K562 (cell line): ENCODE results near the gene DNAJC30. TPM values are rescaled to one million over a fixed set of nuclear protein-coding genes. Genes with fewer than 3 reads are reported as not detected.
A peak's percentile ranks its signal among the peaks of the same experiment; 100 is the strongest.

ENCODE experiments used
- ATAC-seq: fragments of 200-7000 bp; cut with Tn5 transposase; 3 replicates; pipeline ENCODE4 v1.9.1; 2020; ENCODE audit warnings: moderate library complexity
- BruUV-seq: library from RNA; stranded (reverse); fragments of 400-500 nt; replicated peaks from 2 replicates; lab custom pipeline; 2021; lab: Mats Ljungman, UMichigan
- CTCF ChIA-PET: fragments of 300-600 bp; formaldehyde crosslinking; extraction: SDS; loops from one replicate; lab custom pipeline; 2021; ENCODE audit warnings: low intra/inter-chr PET ratio; lab: Yijun Ruan, JAX
- POLR2A ChIA-PET: fragments of 300-600, 350-650 bp; sonication (Branson Sonifier 250); formaldehyde crosslinking; extraction: SDS; loops from one replicate; lab custom pipeline; 2021; ENCODE audit warnings: antibody characterized with exemption, inconsistent platforms; lab: Yijun Ruan, JAX
- DNase-seq, 4 experiments: peaks; one replicate each; pipeline versions ENCODE4 v3.0.0 to v3.0.0-alpha.2; 2011 to 2018; ENCODE audit warnings: low spot score in 3 of 4, mixed read lengths in 3 of 4; ENCODE audit errors: extremely low read depth in 1 of 4
- FAIRE-seq: peaks from 2 replicates; lab custom pipeline; 2011; peaks lifted over from hg19 to GRCh38; lab: Jason Lieb, UNC
- H2AFZ ChIP-seq: 2 replicates; pipeline ENCODE4 v1.6.0; 2011; ENCODE audit warnings: low read depth, low read length, control low read depth, inconsistent platforms
- H3K27ac ChIP-seq: fragments of 200-600 bp; 3 replicates; pipeline ENCODE4 v1.8.0; 2011; ENCODE audit warnings: low read depth, mild to moderate bottlenecking, control low read depth, inconsistent platforms, low read length, moderate library complexity, mixed read lengths; ENCODE audit errors: extremely low read depth
- H3K27me3 ChIP-seq, 2 experiments: fragments of 300-600 bp in 1 of 2; 2 replicates in 1 of 2; 3 replicates in 1 of 2; pipeline versions ENCODE4 v1.6.0 to v1.8.0; 2011; ENCODE audit warnings: inconsistent platforms in 2 of 2, low read length in 2 of 2, mild to moderate bottlenecking in 1 of 2, mixed read lengths in 1 of 2, moderate library complexity in 1 of 2; ENCODE audit not compliant: control insufficient read depth in 2 of 2, insufficient read depth in 2 of 2
- H3K36me3 ChIP-seq: fragments of 300-600 bp; 3 replicates; pipeline ENCODE4 v1.8.0; 2011; ENCODE audit warnings: mild to moderate bottlenecking, low read length, inconsistent platforms; ENCODE audit not compliant: control insufficient read depth, insufficient read depth
- H3K4me1 ChIP-seq, 2 experiments: fragments of 200-600 bp in 1 of 2; replicated peaks in 1 of 2; 2 replicates in 1 of 2; 3 replicates in 1 of 2; pipeline versions ENCODE4 v1.5.1 to v1.8.0; 2011; ENCODE audit warnings: inconsistent platforms in 2 of 2, low read length in 2 of 2, mild to moderate bottlenecking in 1 of 2, mixed read lengths in 1 of 2, moderate library complexity in 1 of 2; ENCODE audit not compliant: control insufficient read depth in 2 of 2, insufficient read depth in 2 of 2
- H3K4me2 ChIP-seq: 2 replicates; pipeline ENCODE4 v1.6.1; 2011; ENCODE audit warnings: low read length, control low read depth, inconsistent platforms, mixed read lengths; ENCODE audit not compliant: insufficient read depth
- H3K4me3 ChIP-seq: fragments of 200-600 bp; sonication (generic), shearing (Covaris generic); 2 replicates; pipeline ENCODE4 v1.5.1; 2016; ENCODE audit warnings: control low read depth, inconsistent platforms
- H3K79me2 ChIP-seq: fragments of 200-600 bp; 3 replicates; pipeline ENCODE4 v1.8.0; 2011; ENCODE audit warnings: low read length, inconsistent platforms; ENCODE audit not compliant: control insufficient read depth, insufficient read depth
- H3K9ac ChIP-seq, 2 experiments: 2 replicates each; pipeline versions ENCODE4 v1.6.0 to v1.6.1; 2011; ENCODE audit warnings: low read depth in 2 of 2, low read length in 2 of 2, control low read depth in 1 of 2, inconsistent platforms in 1 of 2, mild to moderate bottlenecking in 1 of 2, mixed read lengths in 1 of 2; ENCODE audit not compliant: insufficient read depth in 1 of 2
- H3K9me1 ChIP-seq: one replicate; pipeline ENCODE4 v1.6.0; 2011; ENCODE audit warnings: inconsistent platforms, mild to moderate bottlenecking, low read length, moderate library complexity; ENCODE audit not compliant: control insufficient read depth, insufficient read depth
- H3K9me3 ChIP-seq: replicated peaks from 2 replicates; pipeline ENCODE4 v1.5.1; 2011; ENCODE audit warnings: low read depth, low read length, inconsistent platforms; ENCODE audit not compliant: control insufficient read depth, insufficient read depth
- H4K20me1 ChIP-seq: replicated peaks from 2 replicates; pipeline ENCODE4 v1.6.1; 2011; ENCODE audit warnings: low read length, inconsistent platforms, mixed read lengths; ENCODE audit not compliant: control insufficient read depth, insufficient read depth
- BCLAF1 ChIP-seq, 2 experiments: fragments of 450-650 bp in 1 of 2; IDR thresholded peaks; 2 replicates each; pipeline ENCODE4 v1.6.1; 2011 to 2017; ENCODE audit warnings: low read depth in 2 of 2, antibody characterized with exemption in 1 of 2, borderline replicate concordance in 1 of 2, low read length in 1 of 2, mild to moderate bottlenecking in 1 of 2, mixed read lengths in 1 of 2; ENCODE audit not compliant: control insufficient read depth in 1 of 2
- CTCF ChIP-seq, 3 experiments: IDR thresholded peaks in 2 of 3; conservative IDR thresholded peaks in 1 of 3; 2 replicates each; pipeline ENCODE4 v1.5.1; 2011 to 2012; ENCODE audit warnings: low read length in 3 of 3, mild to moderate bottlenecking in 3 of 3, control low read depth in 2 of 3, improper control_type of control experiment in 1 of 3, inconsistent platforms in 1 of 3, low read depth in 1 of 3, mixed read lengths in 1 of 3, moderate library complexity in 1 of 3; ENCODE audit not compliant: insufficient read depth in 2 of 3
- E4F1 ChIP-seq: fragments of 250-450 bp; sonication (Bioruptor Pico); IDR thresholded peaks from 2 replicates; pipeline ENCODE4 v1.5.0; 2021; ENCODE audit warnings: mild to moderate bottlenecking, borderline replicate concordance
- FOXM1 ChIP-seq, 2 experiments: fragments of 450-650 bp in 1 of 2; sonication (generic) in 1 of 2; formaldehyde crosslinking in 1 of 2; IDR thresholded peaks; 2 replicates each; pipeline versions ENCODE4 v1.6.1 to v1.9.0; 2017 to 2022; ENCODE audit warnings: low read depth in 2 of 2, mild to moderate bottlenecking in 2 of 2, missing genetic modification reagents in 1 of 2, moderate library complexity in 1 of 2
- HEY1 ChIP-seq: fragments of 250-450 bp; sonication (Bioruptor Pico); IDR thresholded peaks from 2 replicates; pipeline ENCODE4 v1.5.0; 2020; ENCODE audit warnings: mild to moderate bottlenecking, moderate library complexity, borderline replicate concordance
- POLR2A ChIP-seq: fragments of 450-650 bp; conservative IDR thresholded peaks from 2 replicates; pipeline ENCODE4 v1.6.1; 2016
- RBFOX2 ChIP-seq: fragments of 200-400 bp; formaldehyde crosslinking; IDR thresholded peaks from 2 replicates; pipeline ENCODE4 v1.6.1; 2017; ENCODE audit warnings: low read depth, mild to moderate bottlenecking, low read length, moderate library complexity
- TAF15 ChIP-seq: fragments of 200-400 bp; formaldehyde crosslinking; IDR thresholded peaks from 2 replicates; pipeline ENCODE4 v1.6.1; 2017; ENCODE audit warnings: mild to moderate bottlenecking, low read depth, low read length, moderate library complexity
- TFAP4 ChIP-seq: sonication (generic); formaldehyde crosslinking; IDR thresholded peaks from 2 replicates; pipeline ENCODE4 v1.8.0; 2022; ENCODE audit warnings: missing genetic modification reagents, mild to moderate bottlenecking, moderate library complexity, borderline replicate concordance
- WGBS: fragments of 100-300 bp; shearing (Covaris generic); methylation state at CpG from one replicate; pipeline ENCODE4 v1.1.6; 2016; ENCODE audit warnings: low coverage, mixed read lengths; ENCODE audit not compliant: insufficient coverage; ENCODE audit errors: missing lambda C conversion rate; 5-methylcytosine and 5-hydroxymethylcytosine counted together
- in situ Hi-C: fragments of 300-500 bp; cut with MboI; formaldehyde crosslinking; loops from 4 replicates; pipeline ENCODE4 v1.15.0; 2018; ENCODE audit warnings: inconsistent platforms, mixed read lengths
- intact Hi-C: fragments of 100-400 bp; cut with micrococcal nuclease; formaldehyde crosslinking; loops from 2 replicates; pipeline ENCODE4 v1.14.2; 2022
- polyA plus RNA-seq, 8 experiments: library from polyadenylated mRNA; depleted of rRNA in 4 of 8; stranded (reverse) in 5 of 8; unstranded in 3 of 8; fragments of >200 nt; fragmentation: Nextera tagmentation in 2 of 8; fragmentation: Illumina TruSeq in 1 of 8; extraction: Ambion mirVana in 2 of 8; extraction: Trizol in 1 of 8; gene quantifications; 2 replicates each; pipeline versions ENCODE4 v1.2.1 to v1.2.3, GENCODE V29; 2011 to 2014; ENCODE audit warnings: inconsistent platforms in 1 of 8, missing spikeins in 1 of 8
- total RNA-seq, 7 experiments: library from RNA; depleted of rRNA in 6 of 7; stranded (reverse); fragments of >200 nt in 6 of 7; fragmentation: Illumina TruSeq in 2 of 7; extraction: Trizol in 2 of 7; gene quantifications; 2 replicates each; pipeline versions ENCODE4 v1.2.1 to v1.2.3, GENCODE V29; 2011 to 2021; ENCODE audit warnings: low replicate concordance in 1 of 7

DNAJC30 gene
- total and polyA plus RNA-seq, 9 of the 15 experiments (the other 6 are each of a cell fraction or from before 2014, with no cell fraction given) = 1.1 to 11.3 (median 4.6) TPM

- Histone ChIP-seq H3K79me2 (no peaks in the 10 kb centered on the region), H3K27ac (no peak overlapping the region), H3K36me3 (peaks cover 69% of the 10 kb centered on the region; the same call in 2 of the 3 replicates), H3K4me1 (peaks cover 9 to 40% of the 10 kb centered on the region in 2 experiments; a peak in 4 of 5 replicates), H3K27me3 (no peaks in the 10 kb centered on the region; a peak in 1 of 5 replicates), H3K4me2 (no peak overlapping the region), H3K9me1 (no peaks in the 10 kb centered on the region), H3K9me3 (no peaks in the 10 kb centered on the region), H3K4me3 (no peak overlapping the region), H3K9ac (peak overlapping the region in 1 of 2 experiments; percentile 61; a peak in 2 of 4 replicates), H2AFZ (no peak overlapping the region), H4K20me1 (peaks cover 19% of the 10 kb centered on the region)
- DNase-seq (no peak), FAIRE-seq (no peak), ATAC-seq (peak; percentile 2; the same call in 1 of the 3 replicates)
- BruUV-seq = no TSS peak
- in situ Hi-C loops = no loop called here
- TF ChIP-seq RBFOX2 (peak; percentile 47), POLR2A (peak; percentile 64), CTCF (IDR thresholded peaks at IDR 0.05 in 2 of 3, conservative IDR thresholded peaks at IDR 0.05 in 1 of 3; ENCODE audit: insufficient read depth in 2 of 3, low read depth in 1 of 3, low read length in 3 of 3) (0 out of 6 replicates have a peak, but pooled peaks of 1 of the 3 experiments have one; percentile 15), TFAP4 (CRISPR knock-in tag) (0 out of 2 replicates have a peak, but pooled peaks have one; percentile 23), BCLAF1 (IDR thresholded peaks at IDR 0.05; ENCODE audit: borderline replicate concordance in 1 of 2, control insufficient read depth in 1 of 2, low read depth in 2 of 2, low read length in 1 of 2) (0 out of 4 replicates have a peak, but pooled peaks of 1 of the 2 experiments have one; percentile 19), FOXM1 (IDR thresholded peaks at IDR 0.05; ENCODE audit: low read depth) (no peak), FOXM1 (CRISPR knock-in tag; IDR thresholded peaks at IDR 0.05; ENCODE audit: low read depth) (no peak), E4F1 (no peak), TAF15 (no peak), HEY1 (CRISPR knock-in tag) (no peak)
- ChIA-PET CTCF (no interaction called here), POLR2A (interaction anchor here (0.6 to 2.3 kb wide), 6 partner anchors 8 to 100 kb away, joined by 3 to 10 read pairs (median 3); no protein-coding TSS in a partner anchor)
- intact Hi-C loops = no loop called here
- 87% methylated on average over 15 of the region's 15 CpGs for WGBS
Observed at GRCh38 chr7:73699370-73700068, 16.3 kb upstream of the DNAJC30 start.
